ENCODE results near the gene KLHL29. TPM values are rescaled to one million over a fixed set of nuclear protein-coding genes. Genes with fewer than 3 reads are reported as not detected.

Gene KLHL29
- polyA plus RNA-seq, 3 donors, result 0.03 TPM; not detected in 2

DNA sequence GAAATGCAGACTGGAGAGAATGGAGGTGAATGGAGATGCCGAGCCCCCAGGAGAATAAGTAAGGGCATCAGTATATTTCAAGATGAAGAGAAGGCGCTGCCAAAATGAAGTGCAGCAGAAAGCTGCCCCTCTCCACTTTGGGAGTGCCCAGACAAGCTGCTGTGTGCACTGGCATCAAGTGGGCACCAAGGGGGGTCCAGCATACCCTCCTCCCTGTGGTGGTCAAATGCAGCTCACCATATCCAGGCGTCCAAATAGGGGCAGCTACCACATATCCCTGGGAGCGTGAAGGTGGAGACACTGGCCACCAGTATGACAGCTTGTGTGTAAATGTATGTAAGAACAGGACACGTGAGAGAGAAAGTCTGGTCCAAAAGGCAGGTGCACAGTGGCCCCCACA lies 236.6 kb downstream of the KLHL29 start:
- Mint-ChIP-seq H3K27ac (no peak overlapping the region), H3K4me1 (no peaks in the 10 kb centered on the region), H3K4me3 (no peak overlapping the region), H3K9me3 (peaks cover 3 to 11% (median 7%) of the 10 kb centered on the region in 7 donors), H3K36me3 (no peaks in the 10 kb centered on the region), H3K27me3 (ENCODE audit: low read depth in 3 of 3) (peaks cover 8 to 22% (median 12%) of the 10 kb centered on the region in 3 donors)
- H4K20me1 ChIP-seq (ENCODE audit: insufficient read depth, low read length), result no peaks in the 10 kb centered on the region
- H3K4me2 ChIP-seq (replicated peaks; ENCODE audit: extremely low read depth, low read length, poor library complexity, severe bottlenecking), result no peak overlapping the region
- peaks cover 8% of the 10 kb centered on the region in 2 donors for H3K9me3 ChIP-seq (replicated peaks in 1 of 2; ENCODE audit: control insufficient read depth in 1 of 2, insufficient read depth in 1 of 2, low read length in 2 of 2)
- H3K36me3 ChIP-seq (replicated peaks in 1 of 2; ENCODE audit: control insufficient read depth in 1 of 2, insufficient read depth in 2 of 2, low read length in 2 of 2), result no peaks in the 10 kb centered on the region
- H3K9ac ChIP-seq (ENCODE audit: insufficient read depth, low read length, poor library complexity, severe bottlenecking), result no peak overlapping the region
- H2AFZ ChIP-seq (ENCODE audit: insufficient read depth, low read depth, low read length, poor library complexity, severe bottlenecking), result no peak overlapping the region
- DNase-seq, result no peak
- H3K4me3 ChIP-seq (replicated peaks in 1 of 3; ENCODE audit: low read depth in 2 of 3, low read length in 3 of 3), result no peak overlapping the region
- 93% methylated on average over 2 of the region's 5 CpGs for WGBS (ENCODE audit: insufficient coverage)
- no peaks in the 10 kb centered on the region for H3K79me2 ChIP-seq (ENCODE audit: insufficient read depth, low read length)
- no peak for TF ChIP-seq CTCF (IDR thresholded peaks at IDR 0.05)
- H3K27me3 ChIP-seq (ENCODE audit: control insufficient read depth in 2 of 2, insufficient read depth in 2 of 2, low read length in 2 of 2), result no peaks in the 10 kb centered on the region
- intact Hi-C loops (cut with micrococcal nuclease), result no loop called here
- H3K4me1 ChIP-seq (ENCODE audit: control insufficient read depth in 1 of 2, insufficient read depth in 2 of 2, low read length in 2 of 2), result no peaks in the 10 kb centered on the region
- H3K27ac ChIP-seq (ENCODE audit: low read depth in 1 of 2, low read length in 2 of 2), result no peak overlapping the region

GRCh38 chr2:23622466-23622865 lies 237.5 kb downstream of the KLHL29 start:
- no peaks in the 10 kb centered on the region for H3K79me2 ChIP-seq (ENCODE audit: insufficient read depth, low read length)
- H3K27me3 ChIP-seq (ENCODE audit: control insufficient read depth in 2 of 2, insufficient read depth in 2 of 2, low read length in 2 of 2), result no peaks in the 10 kb centered on the region
- DNase-seq, result no peak
- no peak overlapping the region for H3K9ac ChIP-seq (ENCODE audit: insufficient read depth, low read length, poor library complexity, severe bottlenecking)
- H3K9me3 Mint-ChIP-seq, result peaks cover 3 to 11% (median 7%) of the 10 kb centered on the region in 7 donors
- H3K4me1 ChIP-seq (ENCODE audit: control insufficient read depth in 1 of 2, insufficient read depth in 2 of 2, low read length in 2 of 2), result no peaks in the 10 kb centered on the region
- peaks cover 8% of the 10 kb centered on the region in 2 donors for H3K9me3 ChIP-seq (replicated peaks in 1 of 2; ENCODE audit: control insufficient read depth in 1 of 2, insufficient read depth in 1 of 2, low read length in 2 of 2)
- no peaks in the 10 kb centered on the region for H4K20me1 ChIP-seq (ENCODE audit: insufficient read depth, low read length)
- no peak overlapping the region for H3K4me3 Mint-ChIP-seq
- H3K4me3 ChIP-seq (replicated peaks in 1 of 3; ENCODE audit: low read depth in 2 of 3, low read length in 3 of 3), result no peak overlapping the region
- H2AFZ ChIP-seq (ENCODE audit: insufficient read depth, low read depth, low read length, poor library complexity, severe bottlenecking), result no peak overlapping the region
- no peaks in the 10 kb centered on the region for H3K36me3 ChIP-seq (replicated peaks in 1 of 2; ENCODE audit: control insufficient read depth in 1 of 2, insufficient read depth in 2 of 2, low read length in 2 of 2)
- peaks cover 6 to 19% (median 10%) of the 10 kb centered on the region in 3 donors for H3K27me3 Mint-ChIP-seq (ENCODE audit: low read depth in 3 of 3)
- H3K4me2 ChIP-seq (replicated peaks; ENCODE audit: extremely low read depth, low read length, poor library complexity, severe bottlenecking), result no peak overlapping the region
- intact Hi-C loops (cut with micrococcal nuclease), result no loop called here
- no peak overlapping the region for H3K27ac Mint-ChIP-seq
- H3K4me1 Mint-ChIP-seq, result no peaks in the 10 kb centered on the region
- H3K27ac ChIP-seq (ENCODE audit: low read depth in 1 of 2, low read length in 2 of 2), result no peak overlapping the region
- TF ChIP-seq CTCF (IDR thresholded peaks at IDR 0.05), result no peak
- no peaks in the 10 kb centered on the region for H3K36me3 Mint-ChIP-seq
- 94% methylated on average over 6 of the region's 8 CpGs for WGBS (ENCODE audit: insufficient coverage)
